IPS-NIHi7 (cell line): ENCODE data around the gene LYRM1.

Experiments used
- DNase-seq: peaks from one replicate; pipeline ENCODE4 v3.0.0; 2012; ENCODE audit warnings: mixed read lengths; ENCODE audit errors: extremely low spot score

The LYRM1 gene

GRCh38 chr16:20871941-20872815, 28.4 kb upstream of the LYRM1 start:
- DNase-seq = no peak

GRCh38 chr16:20873331-20873730, 27.2 kb upstream of the LYRM1 start:
- DNase-seq = no peak

- no peak for DNase-seq
Observed at GRCh38 chr16:20874088-20874581, 26.4 kb upstream of the LYRM1 start.

- DNase-seq = no peak
Observed at GRCh38 chr16:20875355-20875650, 25.3 kb upstream of the LYRM1 start.

- DNase-seq = no peak
Observed at GRCh38 chr16:20878682-20879147, 21.9 kb upstream of the LYRM1 start.

- DNase-seq = no peak
Observed at GRCh38 chr16:20879175-20880040, 21.2 kb upstream of the LYRM1 start.

- no peak for DNase-seq
Observed at GRCh38 chr16:20880867-20881502, 19.6 kb upstream of the LYRM1 start.

- DNase-seq = no peak
Observed at GRCh38 chr16:20881503-20881878, 19.1 kb upstream of the LYRM1 start.

- no peak for DNase-seq
Observed at GRCh38 chr16:20883554-20884239, 16.9 kb upstream of the LYRM1 start.

GRCh38 chr16:20884240-20884556, 16.4 kb upstream of the LYRM1 start:
- no peak for DNase-seq

- no peak for DNase-seq
Observed at GRCh38 chr16:20886320-20886719, 14.3 kb upstream of the LYRM1 start.

GRCh38 chr16:20887207-20887606, 13.4 kb upstream of the LYRM1 start:
- no peak for DNase-seq

- DNase-seq = no peak
Observed at GRCh38 chr16:20889625-20890275, 10.8 kb upstream of the LYRM1 start.

GRCh38 chr16:20894388-20894787, 6.2 kb upstream of the LYRM1 start:
- DNase-seq = no peak

- DNase-seq = no peak
Observed at GRCh38 chr16:20897253-20897897, 3.2 kb upstream of the LYRM1 start.

- DNase-seq = no peak
Observed at GRCh38 chr16:20897922-20898321, 2.6 kb upstream of the LYRM1 start.

- DNase-seq = no peak
Observed at GRCh38 chr16:20899071-20899470, 1.5 kb upstream of the LYRM1 start.

- DNase-seq = peak; percentile 26
Observed at GRCh38 chr16:20899477-20900298, 883 bp upstream of the LYRM1 start.

GRCh38 chr16:20901068-20901435, 481 bp downstream of the LYRM1 start:
- DNase-seq = no peak
